Activated naive CD4-positive, alpha-beta T cell treated with anti-CD3 and anti-CD28 coated beads for 36 hours (primary cell): ENCODE data around the gene MTMR3. TPM values are rescaled to one million over a fixed set of nuclear protein-coding genes. Genes with fewer than 3 reads are reported as not detected.

Experiments used
- CTCF ChIA-PET: fragments of 350-600 bp; sonication (Branson Sonifier 250); formaldehyde crosslinking; loops from one replicate; lab custom pipeline; 2021; ENCODE audit warnings: antibody characterized with exemption; lab: Charles Lee
- DNase-seq: peaks from one replicate; pipeline ENCODE4 v3.0.0-alpha.2; 2020
- H3K27ac Mint-ChIP-seq: one replicate; pipeline ENCODE4 v1.8.0; 2021; ENCODE audit warnings: mild to moderate bottlenecking, mixed read lengths
- H3K27me3 Mint-ChIP-seq: one replicate; pipeline ENCODE4 v1.8.0; 2021; ENCODE audit warnings: low read depth, mixed read lengths
- H3K36me3 Mint-ChIP-seq: one replicate; pipeline ENCODE4 v1.8.0; 2021; ENCODE audit warnings: low read depth, mixed read lengths
- H3K4me1 Mint-ChIP-seq: one replicate; pipeline ENCODE4 v1.8.0; 2021; ENCODE audit warnings: low read depth, mixed read lengths
- H3K4me3 Mint-ChIP-seq: one replicate; pipeline ENCODE4 v1.8.0; 2021; ENCODE audit warnings: mild to moderate bottlenecking, moderate library complexity, mixed read lengths
- H3K9me3 Mint-ChIP-seq: one replicate; pipeline ENCODE4 v1.8.0; 2021; ENCODE audit warnings: mixed read lengths
- intact Hi-C: fragments of 100-400 bp; cut with micrococcal nuclease; formaldehyde crosslinking; loops from one replicate; pipeline ENCODE4 v1.15.1; 2023
- total RNA-seq, 2 experiments: library from RNA; stranded (reverse); gene quantifications; one replicate each; pipeline ENCODE4 v1.2.3, GENCODE V29; 2021

Gene MTMR3
- total RNA-seq, 2 experiments from 2014 or later = 26.0 to 27.1 TPM

DNA sequence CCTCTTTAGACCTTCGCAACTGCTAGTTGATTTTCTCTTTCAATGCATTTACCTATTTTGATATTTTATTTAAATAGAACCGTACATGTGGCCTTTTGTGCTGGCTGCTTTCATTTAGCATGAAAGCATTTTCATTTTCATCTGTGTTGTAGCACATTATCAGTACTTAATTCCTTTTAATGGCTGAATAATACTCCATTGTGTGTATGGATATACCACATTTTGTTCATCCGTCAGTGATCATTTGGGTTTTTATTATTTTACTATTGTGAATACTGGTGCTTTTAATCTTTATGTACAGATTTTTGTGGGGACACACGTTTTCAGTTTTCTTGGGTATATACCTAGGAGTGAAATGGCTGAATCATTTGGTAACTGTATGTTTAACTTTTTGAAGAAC is 43.1 kb downstream of the MTMR3 start:
- H3K27me3 Mint-ChIP-seq = no peaks in the 10 kb centered on the region
- no peak overlapping the region for H3K27ac Mint-ChIP-seq
- no peak for DNase-seq
- peaks cover 24% of the 10 kb centered on the region for H3K4me1 Mint-ChIP-seq
- CTCF ChIA-PET = no interaction called here
- peaks cover under 1% of the 10 kb centered on the region for H3K9me3 Mint-ChIP-seq
- H3K36me3 Mint-ChIP-seq = no peaks in the 10 kb centered on the region
- H3K4me3 Mint-ChIP-seq = no peak overlapping the region
- intact Hi-C loops = no loop called here

- H3K27ac Mint-ChIP-seq = no peak overlapping the region
- peaks cover 36% of the 10 kb centered on the region for H3K4me1 Mint-ChIP-seq
- H3K4me3 Mint-ChIP-seq = no peak overlapping the region
- no peaks in the 10 kb centered on the region for H3K9me3 Mint-ChIP-seq
- no peaks in the 10 kb centered on the region for H3K27me3 Mint-ChIP-seq
- no peak for DNase-seq
- no peaks in the 10 kb centered on the region for H3K36me3 Mint-ChIP-seq
- intact Hi-C loops = no loop called here
- CTCF ChIA-PET = no interaction called here
Measured at GRCh38 chr22:29932136-29932535, 49.2 kb downstream of the MTMR3 start.

DNA sequence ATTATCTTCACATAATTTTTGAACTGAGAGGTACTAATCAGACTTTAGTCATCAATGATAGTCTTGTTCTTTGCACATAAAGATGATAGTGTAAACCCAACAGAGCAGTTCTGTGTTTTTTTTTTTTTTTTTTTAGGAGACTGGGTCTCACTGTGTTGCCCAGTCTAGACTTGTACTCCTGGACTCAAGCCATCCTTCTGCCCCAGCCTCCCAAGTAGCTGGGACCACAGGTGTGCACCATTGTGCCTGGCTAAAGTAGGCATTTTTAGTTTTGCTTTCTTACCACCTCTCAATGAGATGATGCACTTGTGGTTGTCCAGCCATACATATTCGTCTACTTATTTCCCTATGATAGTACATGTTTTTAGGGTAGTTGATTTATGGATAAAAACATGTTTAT is 50.6 kb downstream of the MTMR3 start:
- CTCF ChIA-PET = no interaction called here
- intact Hi-C loops = no loop called here
- no peak for DNase-seq
- H3K9me3 Mint-ChIP-seq = no peaks in the 10 kb centered on the region
- no peak overlapping the region for H3K27ac Mint-ChIP-seq
- H3K36me3 Mint-ChIP-seq = no peaks in the 10 kb centered on the region
- peaks cover 37% of the 10 kb centered on the region for H3K4me1 Mint-ChIP-seq
- H3K27me3 Mint-ChIP-seq = no peaks in the 10 kb centered on the region
- H3K4me3 Mint-ChIP-seq = no peak overlapping the region

- no peaks in the 10 kb centered on the region for H3K9me3 Mint-ChIP-seq
- CTCF ChIA-PET = interaction anchor here (1.2 kb wide), 1 partner anchor 14 kb away, joined by 3 read pairs; no protein-coding TSS in a partner anchor
- intact Hi-C loops = no loop called here
- peaks cover 37% of the 10 kb centered on the region for H3K4me1 Mint-ChIP-seq
- no peak overlapping the region for H3K4me3 Mint-ChIP-seq
- no peaks in the 10 kb centered on the region for H3K27me3 Mint-ChIP-seq
- DNase-seq = no peak
- H3K36me3 Mint-ChIP-seq = no peaks in the 10 kb centered on the region
- H3K27ac Mint-ChIP-seq = no peak overlapping the region
Measured at GRCh38 chr22:29934596-29934995, 51.6 kb downstream of the MTMR3 start.

DNA sequence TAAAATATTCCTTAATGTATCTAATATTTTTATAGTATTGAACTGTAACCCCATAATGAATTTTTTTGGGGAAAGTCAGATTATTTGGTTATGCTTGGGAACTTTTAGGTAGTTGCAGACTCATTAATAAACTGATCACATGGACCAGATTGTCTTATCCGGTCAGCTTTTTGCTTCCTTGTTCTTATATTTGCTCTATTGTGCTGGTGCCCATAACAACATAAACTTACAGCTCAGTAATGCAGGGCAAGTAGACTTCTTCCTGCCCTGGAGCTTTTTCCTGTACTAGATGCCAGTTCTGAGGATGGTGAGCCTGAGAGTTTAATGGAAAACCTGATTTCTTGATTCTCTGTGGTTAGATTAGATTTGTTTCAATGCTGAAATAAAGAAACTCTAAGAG is 53.2 kb downstream of the MTMR3 start:
- intact Hi-C loops = no loop called here
- Mint-ChIP-seq H3K27me3 (no peaks in the 10 kb centered on the region), H3K4me1 (peaks cover 27% of the 10 kb centered on the region), H3K27ac (no peak overlapping the region), H3K36me3 (peaks cover 2% of the 10 kb centered on the region), H3K4me3 (no peak overlapping the region), H3K9me3 (peaks cover 2% of the 10 kb centered on the region)
- CTCF ChIA-PET = no interaction called here
- DNase-seq = no peak

GRCh38 chr22:29937940-29938693 is 55.1 kb downstream of the MTMR3 start:
- H3K36me3 Mint-ChIP-seq = peaks cover 6% of the 10 kb centered on the region
- no peaks in the 10 kb centered on the region for H3K27me3 Mint-ChIP-seq
- no peak overlapping the region for H3K27ac Mint-ChIP-seq
- DNase-seq = peak; percentile 11
- H3K4me3 Mint-ChIP-seq = no peak overlapping the region
- peaks cover 13% of the 10 kb centered on the region for H3K9me3 Mint-ChIP-seq
- intact Hi-C loops = no loop called here
- CTCF ChIA-PET = interaction anchor here (0.6 kb wide), 2 partner anchors 32 to 329 kb away, joined by 3 read pairs; no protein-coding TSS in a partner anchor
- H3K4me1 Mint-ChIP-seq = peaks cover 24% of the 10 kb centered on the region

DNA sequence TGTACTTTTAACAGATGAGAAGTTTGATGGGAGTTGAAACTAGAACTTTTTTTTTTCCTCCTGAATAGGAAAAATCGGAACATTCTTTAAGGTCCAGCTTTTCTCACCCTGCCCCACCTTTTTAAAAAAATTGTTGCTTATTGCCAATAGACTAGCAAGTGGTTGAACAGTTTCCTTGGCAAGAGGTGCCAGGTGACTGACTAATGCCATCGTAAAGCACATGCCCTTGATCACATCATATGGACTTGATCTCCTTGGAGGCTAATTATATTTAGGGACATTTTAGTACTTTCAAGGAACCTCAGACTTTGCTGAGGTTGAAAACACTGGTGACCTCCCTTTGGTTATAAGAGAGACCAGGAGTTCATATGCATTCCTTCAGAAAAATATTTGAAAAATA is 57.6 kb downstream of the MTMR3 start:
- Mint-ChIP-seq H3K4me3 (no peak overlapping the region), H3K4me1 (peaks cover 35% of the 10 kb centered on the region), H3K27ac (no peak overlapping the region), H3K9me3 (peaks cover 13% of the 10 kb centered on the region), H3K27me3 (no peaks in the 10 kb centered on the region), H3K36me3 (peaks cover 6% of the 10 kb centered on the region)
- DNase-seq = no peak
- CTCF ChIA-PET = no interaction called here
- intact Hi-C loops = no loop called here

- peaks cover 13% of the 10 kb centered on the region for H3K9me3 Mint-ChIP-seq
- no peak overlapping the region for H3K27ac Mint-ChIP-seq
- H3K27me3 Mint-ChIP-seq = no peaks in the 10 kb centered on the region
- H3K36me3 Mint-ChIP-seq = peaks cover 6% of the 10 kb centered on the region
- no peak overlapping the region for H3K4me3 Mint-ChIP-seq
- DNase-seq = no peak
- intact Hi-C loops = no loop called here
- CTCF ChIA-PET = no interaction called here
- H3K4me1 Mint-ChIP-seq = peaks cover 40% of the 10 kb centered on the region
Measured at GRCh38 chr22:29944339-29944738, 61.4 kb downstream of the MTMR3 start.

GRCh38 chr22:29945435-29945834 is 62.5 kb downstream of the MTMR3 start:
- Mint-ChIP-seq H3K27me3 (no peaks in the 10 kb centered on the region), H3K4me1 (peaks cover 47% of the 10 kb centered on the region), H3K9me3 (peaks cover 12% of the 10 kb centered on the region), H3K4me3 (no peak overlapping the region), H3K36me3 (peaks cover 4% of the 10 kb centered on the region), H3K27ac (no peak overlapping the region)
- no peak for DNase-seq
- intact Hi-C loops = no loop called here
- CTCF ChIA-PET = interaction anchor here (0.7 kb wide), 1 partner anchor 16 kb away, joined by 3 read pairs; no protein-coding TSS in a partner anchor

- H3K9me3 Mint-ChIP-seq = peaks cover 12% of the 10 kb centered on the region
- no peak for DNase-seq
- no peaks in the 10 kb centered on the region for H3K27me3 Mint-ChIP-seq
- intact Hi-C loops = no loop called here
- H3K4me3 Mint-ChIP-seq = no peak overlapping the region
- no peak overlapping the region for H3K27ac Mint-ChIP-seq
- peaks cover 52% of the 10 kb centered on the region for H3K4me1 Mint-ChIP-seq
- H3K36me3 Mint-ChIP-seq = peaks cover 4% of the 10 kb centered on the region
- CTCF ChIA-PET = no interaction called here
Measured at GRCh38 chr22:29946220-29946619, 63.2 kb downstream of the MTMR3 start.

GRCh38 chr22:29947410-29948384 is 64.7 kb downstream of the MTMR3 start:
- H3K36me3 Mint-ChIP-seq = no peaks in the 10 kb centered on the region
- H3K9me3 Mint-ChIP-seq = peaks cover under 1% of the 10 kb centered on the region
- H3K27me3 Mint-ChIP-seq = no peaks in the 10 kb centered on the region
- DNase-seq = no peak
- CTCF ChIA-PET = interaction anchor here (0.6 to 0.7 kb wide), 2 partner anchors 13 to 266 kb away, joined by 3 read pairs; no protein-coding TSS in a partner anchor
- no peak overlapping the region for H3K27ac Mint-ChIP-seq
- intact Hi-C loops = no loop called here
- no peak overlapping the region for H3K4me3 Mint-ChIP-seq
- peaks cover 55% of the 10 kb centered on the region for H3K4me1 Mint-ChIP-seq

DNA sequence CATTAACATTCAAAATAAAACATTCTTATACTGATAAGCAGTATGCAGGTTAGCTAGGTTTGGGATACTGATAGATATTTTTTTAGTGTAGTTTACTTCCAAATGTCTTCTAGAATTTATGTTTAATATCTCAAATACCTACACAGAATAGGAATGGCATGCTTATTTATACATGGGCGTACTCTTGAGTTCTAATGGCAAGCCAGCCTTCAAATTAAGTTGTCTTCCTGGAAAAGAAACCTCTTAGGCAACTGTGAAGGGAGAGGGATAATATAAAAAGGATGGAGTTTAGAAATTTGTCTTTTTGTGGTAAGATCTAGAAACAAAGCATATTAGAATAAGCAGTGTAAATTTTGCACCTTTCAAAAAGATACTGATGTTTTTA is 65.4 kb downstream of the MTMR3 start:
- H3K9me3 Mint-ChIP-seq = no peaks in the 10 kb centered on the region
- no peak overlapping the region for H3K4me3 Mint-ChIP-seq
- H3K27me3 Mint-ChIP-seq = no peaks in the 10 kb centered on the region
- no peaks in the 10 kb centered on the region for H3K36me3 Mint-ChIP-seq
- intact Hi-C loops = no loop called here
- H3K4me1 Mint-ChIP-seq = peaks cover 58% of the 10 kb centered on the region
- CTCF ChIA-PET = interaction anchor here (0.7 kb wide), 1 partner anchor 14 kb away, joined by 3 read pairs; no protein-coding TSS in a partner anchor
- no peak for DNase-seq
- no peak overlapping the region for H3K27ac Mint-ChIP-seq
